Esophagus muscularis mucosa (tissue), 4 donors: ENCODE results near the gene GAGE2A. TPM values are rescaled to one million over a fixed set of nuclear protein-coding genes. Genes with fewer than 3 reads are reported as not detected.
"Not testable (repeated sequence)": the region's sequence is repeated elsewhere in the genome, so short reads cannot be mapped to it uniquely, and the experiment has no call there.

Experiments used
- DNase-seq: peaks from one replicate; pipeline ENCODE4 v3.0.0-alpha.2; 2017; ENCODE audit errors: extremely low spot score
- H3K27ac ChIP-seq, 4 donors: fragments of 200-600 bp; sonication (generic); replicated peaks in 1 of 4; 1 replicate in 3 of 4; 2 replicates in 1 of 4; pipeline ENCODE4 v1.5.1; 2016 to 2019; ENCODE audit warnings: mild to moderate bottlenecking in 1 of 4
- H3K27me3 ChIP-seq, 4 donors: fragments of 200-600 bp; sonication (generic); one replicate each; pipeline versions ENCODE4 v1.5.1 to v1.6.0; 2016 to 2019
- H3K36me3 ChIP-seq, 4 donors: fragments of 200-600 bp; sonication (generic); one replicate each; pipeline ENCODE4 v1.5.1; 2016 to 2019
- H3K4me1 ChIP-seq, 4 donors: fragments of 200-600 bp; sonication (generic); one replicate each; pipeline ENCODE4 v1.5.1; 2016 to 2019
- H3K4me3 ChIP-seq, 4 donors: fragments of 200-600 bp; sonication (generic); 1 replicate in 2 of 4; 2 replicates in 2 of 4; pipeline ENCODE4 v1.5.1; 2016 to 2019; ENCODE audit warnings: mild to moderate bottlenecking in 4 of 4, moderate library complexity in 1 of 4
- H3K9me3 ChIP-seq, 4 donors: fragments of 200-600 bp; sonication (generic); 1 replicate in 3 of 4; 2 replicates in 1 of 4; pipeline ENCODE4 v1.5.1; 2016 to 2019
- WGBS: methylation state at CpG from one replicate; pipeline ENCODE4 v1.1.5; 2018; 5-methylcytosine and 5-hydroxymethylcytosine counted together
- intact Hi-C: fragments of 100-400 bp; cut with DNase I; formaldehyde crosslinking; loops from one replicate; pipeline ENCODE4 v1.15.1; 2023
- total RNA-seq, 4 donors: library from RNA; depleted of rRNA; stranded (reverse); fragments of >200 nt; gene quantifications; one replicate each; pipeline versions ENCODE4 v1.1.0 to v1.2.1, GENCODE V29; 2016

Gene GAGE2A, protein sequence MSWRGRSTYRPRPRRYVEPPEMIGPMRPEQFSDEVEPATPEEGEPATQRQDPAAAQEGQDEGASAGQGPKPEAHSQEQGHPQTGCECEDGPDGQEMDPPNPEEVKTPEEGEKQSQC
- not detected for total RNA-seq

DNA sequence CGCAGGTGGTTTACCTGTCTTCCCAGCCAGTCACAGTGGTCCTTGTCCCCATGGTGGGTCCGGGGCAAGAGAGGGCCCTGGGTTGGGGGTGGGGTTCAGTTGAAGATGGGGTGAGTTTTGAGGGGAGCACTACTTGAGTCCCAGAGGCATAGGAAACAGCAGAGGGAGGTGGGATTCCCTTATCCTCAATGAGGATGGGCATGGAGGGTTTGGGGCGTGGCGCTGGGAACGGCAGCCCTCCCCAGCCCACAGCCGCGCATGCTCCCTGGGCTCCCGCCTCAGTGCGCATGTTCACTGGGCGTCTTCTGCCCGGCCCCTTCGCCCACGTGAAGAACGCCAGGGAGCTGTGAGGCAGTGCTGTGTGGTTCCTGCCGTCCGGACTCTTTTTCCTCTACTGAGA is at the start of gene GAGE2A:
GAGE2A (plus strand) TSS at position 301 of the 400 bp plus-strand sequence. CDS start 1,155 bp downstream, outside the sequence.
- H3K9me3 ChIP-seq, H3K4me3 ChIP-seq, H3K36me3 ChIP-seq, H3K27me3 ChIP-seq, H3K4me1 ChIP-seq, intact Hi-C loops, DNase-seq, H3K27ac ChIP-seq: not testable (repeated sequence)
- WGBS, result no CpG with 5 or more reads among the region's 16 CpGs

DNA sequence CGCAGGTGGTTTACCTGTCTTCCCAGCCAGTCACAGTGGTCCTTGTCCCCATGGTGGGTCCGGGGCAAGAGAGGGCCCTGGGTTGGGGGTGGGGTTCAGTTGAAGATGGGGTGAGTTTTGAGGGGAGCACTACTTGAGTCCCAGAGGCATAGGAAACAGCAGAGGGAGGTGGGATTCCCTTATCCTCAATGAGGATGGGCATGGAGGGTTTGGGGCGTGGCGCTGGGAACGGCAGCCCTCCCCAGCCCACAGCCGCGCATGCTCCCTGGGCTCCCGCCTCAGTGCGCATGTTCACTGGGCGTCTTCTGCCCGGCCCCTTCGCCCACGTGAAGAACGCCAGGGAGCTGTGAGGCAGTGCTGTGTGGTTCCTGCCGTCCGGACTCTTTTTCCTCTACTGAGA is 47.9 kb upstream of the GAGE2A start, which contains the start of gene GAGE12D:
GAGE12D (plus strand) TSS at position 301 of the 400 bp plus-strand sequence. CDS start 1,155 bp downstream, outside the sequence.
- not testable (repeated sequence) for H3K27me3 ChIP-seq

DNA sequence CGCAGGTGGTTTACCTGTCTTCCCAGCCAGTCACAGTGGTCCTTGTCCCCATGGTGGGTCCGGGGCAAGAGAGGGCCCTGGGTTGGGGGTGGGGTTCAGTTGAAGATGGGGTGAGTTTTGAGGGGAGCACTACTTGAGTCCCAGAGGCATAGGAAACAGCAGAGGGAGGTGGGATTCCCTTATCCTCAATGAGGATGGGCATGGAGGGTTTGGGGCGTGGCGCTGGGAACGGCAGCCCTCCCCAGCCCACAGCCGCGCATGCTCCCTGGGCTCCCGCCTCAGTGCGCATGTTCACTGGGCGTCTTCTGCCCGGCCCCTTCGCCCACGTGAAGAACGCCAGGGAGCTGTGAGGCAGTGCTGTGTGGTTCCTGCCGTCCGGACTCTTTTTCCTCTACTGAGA is 38.3 kb upstream of the GAGE2A start, which contains the start of gene GAGE12E:
GAGE12E (plus strand) TSS at position 301 of the 400 bp plus-strand sequence. CDS start 1,155 bp downstream, outside the sequence.
- H3K27me3 ChIP-seq, H3K4me3 ChIP-seq, DNase-seq, intact Hi-C loops, H3K27ac ChIP-seq, H3K4me1 ChIP-seq, H3K36me3 ChIP-seq, H3K9me3 ChIP-seq: not testable (repeated sequence)
- whole genome bisulfite sequencing, result no CpG with 5 or more reads among the region's 16 CpGs

More for the DNA sequence above, 47.9 kb upstream of the GAGE2A start, which contains the start of gene GAGE12D:
- DNase-seq, H3K9me3 ChIP-seq, intact Hi-C loops, H3K36me3 ChIP-seq, H3K4me1 ChIP-seq, H3K4me3 ChIP-seq, H3K27ac ChIP-seq: not testable (repeated sequence)
- WGBS, result no CpG with 5 or more reads among the region's 16 CpGs

DNA sequence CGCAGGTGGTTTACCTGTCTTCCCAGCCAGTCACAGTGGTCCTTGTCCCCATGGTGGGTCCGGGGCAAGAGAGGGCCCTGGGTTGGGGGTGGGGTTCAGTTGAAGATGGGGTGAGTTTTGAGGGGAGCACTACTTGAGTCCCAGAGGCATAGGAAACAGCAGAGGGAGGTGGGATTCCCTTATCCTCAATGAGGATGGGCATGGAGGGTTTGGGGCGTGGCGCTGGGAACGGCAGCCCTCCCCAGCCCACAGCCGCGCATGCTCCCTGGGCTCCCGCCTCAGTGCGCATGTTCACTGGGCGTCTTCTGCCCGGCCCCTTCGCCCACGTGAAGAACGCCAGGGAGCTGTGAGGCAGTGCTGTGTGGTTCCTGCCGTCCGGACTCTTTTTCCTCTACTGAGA is 28.8 kb upstream of the GAGE2A start, which contains the start of gene GAGE12F:
GAGE12F (plus strand) TSS at position 301 of the 400 bp plus-strand sequence. CDS start 1,155 bp downstream, outside the sequence.
- intact Hi-C loops, H3K27ac ChIP-seq, H3K36me3 ChIP-seq, H3K9me3 ChIP-seq, H3K27me3 ChIP-seq, H3K4me3 ChIP-seq, H3K4me1 ChIP-seq, DNase-seq: not testable (repeated sequence)
- WGBS, result no CpG with 5 or more reads among the region's 16 CpGs

DNA sequence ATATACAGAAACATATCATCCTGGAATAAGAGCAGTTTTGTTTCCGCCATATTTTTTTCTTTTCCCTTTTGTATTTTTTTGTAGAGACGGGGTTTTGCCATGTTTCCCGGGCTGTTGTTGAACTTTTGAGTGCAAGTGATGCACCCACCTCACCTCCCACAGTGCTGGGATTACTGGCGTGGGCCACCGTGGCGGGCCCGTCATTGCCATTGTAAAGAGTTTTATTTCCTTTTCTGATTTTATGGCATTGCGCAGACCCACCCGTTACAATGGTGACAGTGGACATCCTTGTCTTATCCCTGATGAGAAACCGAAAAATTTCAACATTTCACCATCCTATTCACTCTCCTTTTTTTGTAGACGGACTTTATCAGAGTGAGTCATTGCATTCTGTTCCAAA is 20.6 kb upstream of the GAGE2A start:
- H3K27me3 ChIP-seq, H3K9me3 ChIP-seq, H3K4me3 ChIP-seq, DNase-seq, intact Hi-C loops, H3K36me3 ChIP-seq, H3K27ac ChIP-seq, H3K4me1 ChIP-seq: not testable (repeated sequence)
- WGBS, result 95% methylated on average over 4 of the region's 11 CpGs

DNA sequence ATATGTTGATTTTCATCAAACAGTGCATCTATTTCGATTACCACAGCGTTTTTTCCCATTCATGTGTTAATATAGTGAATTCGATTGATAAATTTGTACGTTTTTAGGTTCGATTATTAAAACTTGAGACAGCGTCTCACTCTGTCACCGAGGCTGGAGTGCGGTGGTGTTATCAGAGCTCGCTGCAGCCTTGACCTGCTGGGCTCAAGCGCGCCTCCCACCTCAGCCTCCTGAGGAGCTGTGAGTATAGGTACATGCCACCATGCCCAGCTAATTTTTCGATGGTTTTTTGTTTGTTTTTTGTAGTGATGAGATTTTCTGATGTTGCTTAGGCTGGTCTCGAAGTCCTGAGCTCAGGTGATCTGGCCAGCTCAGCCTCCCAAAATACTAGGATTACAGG is 20.1 kb upstream of the GAGE2A start:
- H3K4me3 ChIP-seq, DNase-seq, H3K27me3 ChIP-seq, H3K27ac ChIP-seq, intact Hi-C loops, H3K9me3 ChIP-seq, H3K36me3 ChIP-seq, H3K4me1 ChIP-seq: not testable (repeated sequence)
- 87% methylated on average over 8 of the region's 13 CpGs for WGBS

DNA sequence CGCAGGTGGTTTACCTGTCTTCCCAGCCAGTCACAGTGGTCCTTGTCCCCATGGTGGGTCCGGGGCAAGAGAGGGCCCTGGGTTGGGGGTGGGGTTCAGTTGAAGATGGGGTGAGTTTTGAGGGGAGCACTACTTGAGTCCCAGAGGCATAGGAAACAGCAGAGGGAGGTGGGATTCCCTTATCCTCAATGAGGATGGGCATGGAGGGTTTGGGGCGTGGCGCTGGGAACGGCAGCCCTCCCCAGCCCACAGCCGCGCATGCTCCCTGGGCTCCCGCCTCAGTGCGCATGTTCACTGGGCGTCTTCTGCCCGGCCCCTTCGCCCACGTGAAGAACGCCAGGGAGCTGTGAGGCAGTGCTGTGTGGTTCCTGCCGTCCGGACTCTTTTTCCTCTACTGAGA is 19.2 kb upstream of the GAGE2A start, which contains the start of gene GAGE12G:
GAGE12G (plus strand) TSS at position 301 of the 400 bp plus-strand sequence. CDS start 1,155 bp downstream, outside the sequence.
- DNase-seq, H3K4me1 ChIP-seq, H3K4me3 ChIP-seq, H3K9me3 ChIP-seq, intact Hi-C loops, H3K27ac ChIP-seq, H3K27me3 ChIP-seq, H3K36me3 ChIP-seq: not testable (repeated sequence)
- no CpG with 5 or more reads among the region's 16 CpGs for WGBS

DNA sequence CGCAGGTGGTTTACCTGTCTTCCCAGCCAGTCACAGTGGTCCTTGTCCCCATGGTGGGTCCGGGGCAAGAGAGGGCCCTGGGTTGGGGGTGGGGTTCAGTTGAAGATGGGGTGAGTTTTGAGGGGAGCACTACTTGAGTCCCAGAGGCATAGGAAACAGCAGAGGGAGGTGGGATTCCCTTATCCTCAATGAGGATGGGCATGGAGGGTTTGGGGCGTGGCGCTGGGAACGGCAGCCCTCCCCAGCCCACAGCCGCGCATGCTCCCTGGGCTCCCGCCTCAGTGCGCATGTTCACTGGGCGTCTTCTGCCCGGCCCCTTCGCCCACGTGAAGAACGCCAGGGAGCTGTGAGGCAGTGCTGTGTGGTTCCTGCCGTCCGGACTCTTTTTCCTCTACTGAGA is 9.6 kb upstream of the GAGE2A start, which contains the start of gene GAGE12H:
GAGE12H (plus strand) TSS at position 301 of the 400 bp plus-strand sequence. CDS start 1,155 bp downstream, outside the sequence.
- H3K9me3 ChIP-seq, intact Hi-C loops, DNase-seq, H3K27me3 ChIP-seq, H3K27ac ChIP-seq, H3K4me3 ChIP-seq, H3K36me3 ChIP-seq, H3K4me1 ChIP-seq: not testable (repeated sequence)
- WGBS, result no CpG with 5 or more reads among the region's 16 CpGs

DNA sequence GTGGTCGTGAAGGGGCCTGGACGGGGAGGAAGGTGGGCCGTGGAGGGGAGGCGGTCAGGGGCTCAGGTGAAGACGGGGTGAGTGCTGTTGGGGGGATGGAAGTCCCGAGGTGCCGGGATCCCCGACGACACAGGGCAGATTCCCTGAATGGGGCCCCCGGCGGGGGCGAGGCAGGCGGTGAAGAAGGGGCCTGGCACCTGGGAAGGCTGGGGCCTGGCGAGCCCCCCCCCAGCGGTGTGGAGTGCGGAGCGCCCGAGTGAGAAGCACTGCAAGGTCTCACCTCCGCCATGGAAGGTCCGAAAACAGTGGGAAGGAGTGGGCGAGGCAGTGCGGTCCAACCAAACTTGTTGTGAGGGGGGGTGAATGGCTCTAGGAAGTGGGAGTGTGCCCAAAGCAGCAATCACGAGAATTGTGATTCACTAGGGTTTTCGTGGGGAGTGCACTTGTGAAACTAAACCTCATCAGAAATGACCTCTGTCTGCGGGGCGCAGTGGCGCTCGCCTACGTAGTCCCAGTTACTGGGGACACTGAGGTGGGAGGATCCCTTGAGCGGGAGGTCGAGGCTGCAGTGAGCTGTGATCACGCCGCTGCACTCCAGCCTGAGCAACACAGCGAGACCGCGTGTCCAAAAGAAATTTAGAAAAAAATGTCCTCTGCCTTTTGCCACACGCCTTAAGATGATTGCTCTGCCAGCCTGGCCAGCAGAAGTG is 628 bp downstream of the GAGE2A start:
- H3K27ac ChIP-seq, DNase-seq, intact Hi-C loops, H3K4me3 ChIP-seq, H3K36me3 ChIP-seq, H3K27me3 ChIP-seq, H3K4me1 ChIP-seq, H3K9me3 ChIP-seq: not testable (repeated sequence)
- WGBS, result 87% methylated on average over 34 of the region's 37 CpGs

DNA sequence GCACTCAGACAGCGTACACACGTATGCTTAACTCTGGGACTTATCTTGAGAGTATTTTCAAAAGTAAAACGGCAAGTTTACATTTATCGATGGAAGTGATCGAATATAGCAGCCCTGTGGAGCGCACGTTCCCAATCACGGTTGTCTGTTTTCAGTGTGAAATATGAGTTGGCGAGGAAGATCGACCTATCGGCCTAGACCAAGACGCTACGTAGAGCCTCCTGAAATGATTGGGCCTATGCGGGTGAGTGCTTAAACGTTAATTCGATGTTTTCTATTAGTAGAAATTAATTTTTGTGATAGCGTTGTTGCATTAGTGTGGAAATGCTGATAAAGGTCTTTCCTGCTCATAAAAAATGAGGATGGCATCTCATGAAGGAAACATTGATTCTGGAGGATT is 1.2 kb downstream of the GAGE2A start:
- 88% methylated on average over 17 of the region's 17 CpGs for WGBS
- H3K27ac ChIP-seq, H3K4me3 ChIP-seq, H3K36me3 ChIP-seq, H3K4me1 ChIP-seq, intact Hi-C loops, H3K27me3 ChIP-seq, H3K9me3 ChIP-seq, DNase-seq: not testable (repeated sequence)

DNA sequence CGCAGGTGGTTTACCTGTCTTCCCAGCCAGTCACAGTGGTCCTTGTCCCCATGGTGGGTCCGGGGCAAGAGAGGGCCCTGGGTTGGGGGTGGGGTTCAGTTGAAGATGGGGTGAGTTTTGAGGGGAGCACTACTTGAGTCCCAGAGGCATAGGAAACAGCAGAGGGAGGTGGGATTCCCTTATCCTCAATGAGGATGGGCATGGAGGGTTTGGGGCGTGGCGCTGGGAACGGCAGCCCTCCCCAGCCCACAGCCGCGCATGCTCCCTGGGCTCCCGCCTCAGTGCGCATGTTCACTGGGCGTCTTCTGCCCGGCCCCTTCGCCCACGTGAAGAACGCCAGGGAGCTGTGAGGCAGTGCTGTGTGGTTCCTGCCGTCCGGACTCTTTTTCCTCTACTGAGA is 9.4 kb downstream of the GAGE2A start, which contains the start of gene GAGE1:
GAGE1 (plus strand) TSS at position 301 of the 400 bp plus-strand sequence. CDS start 1,155 bp downstream, outside the sequence.
- H3K36me3 ChIP-seq, H3K27ac ChIP-seq, intact Hi-C loops, H3K4me1 ChIP-seq, H3K9me3 ChIP-seq, DNase-seq, H3K4me3 ChIP-seq, H3K27me3 ChIP-seq: not testable (repeated sequence)
- no CpG with 5 or more reads among the region's 16 CpGs for WGBS
